HL-60/S4 treated with retinoic acid at 250 ng/mL for 4 days and 3 days (cell line): ENCODE results near the gene MCAM.

Source experiments
- in situ Hi-C: fragments of 300-500 bp; cut with MboI; formaldehyde crosslinking; loops from 2 replicates; pipeline ENCODE4 v1.7.0; 2022; ENCODE audit warnings: low sequenced_read_pairs

MCAM gene

DNA sequence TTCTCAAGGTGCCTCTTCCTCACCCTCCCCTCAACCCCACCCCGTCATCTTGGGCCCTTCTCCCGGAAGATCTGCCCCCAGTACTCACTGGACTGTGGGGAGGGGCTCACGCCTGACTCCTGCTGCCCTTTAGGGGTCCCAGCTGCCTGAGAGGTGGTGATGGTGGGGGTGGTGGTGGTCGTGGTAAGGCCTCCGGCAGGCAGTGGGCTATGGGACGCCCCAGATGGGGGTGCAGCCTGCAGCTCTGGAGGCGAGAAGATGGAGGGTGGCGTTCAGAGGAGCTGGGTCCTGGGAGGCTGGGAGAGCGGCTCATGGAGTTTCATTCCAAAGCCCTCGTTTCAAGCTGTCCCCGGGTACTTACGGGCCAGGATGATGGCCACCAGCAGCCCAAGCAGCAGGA, 28.8 kb upstream of the MCAM start:
- in situ Hi-C loops, result no loop called here

GRCh38 chr11:119344291-119345010, 27.5 kb upstream of the MCAM start:
- in situ Hi-C loops, result no loop called here

DNA sequence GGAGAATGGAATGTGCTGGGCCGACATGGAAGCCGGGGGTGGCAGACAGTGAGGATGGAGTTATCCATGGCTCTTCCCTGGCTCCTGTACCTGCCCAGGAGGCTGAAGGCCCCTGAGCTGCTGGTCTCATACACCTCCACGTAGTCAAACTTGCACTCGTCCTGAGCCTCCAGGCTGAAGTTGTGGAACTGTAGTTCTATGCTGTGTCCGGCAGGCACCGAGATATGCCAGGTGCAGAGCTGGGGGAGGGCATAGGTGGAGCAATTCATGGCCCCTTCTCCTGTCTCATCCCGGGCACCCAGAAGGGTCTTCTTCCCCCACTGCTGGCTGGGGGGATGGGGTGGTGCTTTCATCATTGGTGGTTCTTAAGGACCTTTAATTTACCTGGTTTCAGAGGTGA, 26.8 kb upstream of the MCAM start:
- in situ Hi-C loops, result no loop called here

DNA sequence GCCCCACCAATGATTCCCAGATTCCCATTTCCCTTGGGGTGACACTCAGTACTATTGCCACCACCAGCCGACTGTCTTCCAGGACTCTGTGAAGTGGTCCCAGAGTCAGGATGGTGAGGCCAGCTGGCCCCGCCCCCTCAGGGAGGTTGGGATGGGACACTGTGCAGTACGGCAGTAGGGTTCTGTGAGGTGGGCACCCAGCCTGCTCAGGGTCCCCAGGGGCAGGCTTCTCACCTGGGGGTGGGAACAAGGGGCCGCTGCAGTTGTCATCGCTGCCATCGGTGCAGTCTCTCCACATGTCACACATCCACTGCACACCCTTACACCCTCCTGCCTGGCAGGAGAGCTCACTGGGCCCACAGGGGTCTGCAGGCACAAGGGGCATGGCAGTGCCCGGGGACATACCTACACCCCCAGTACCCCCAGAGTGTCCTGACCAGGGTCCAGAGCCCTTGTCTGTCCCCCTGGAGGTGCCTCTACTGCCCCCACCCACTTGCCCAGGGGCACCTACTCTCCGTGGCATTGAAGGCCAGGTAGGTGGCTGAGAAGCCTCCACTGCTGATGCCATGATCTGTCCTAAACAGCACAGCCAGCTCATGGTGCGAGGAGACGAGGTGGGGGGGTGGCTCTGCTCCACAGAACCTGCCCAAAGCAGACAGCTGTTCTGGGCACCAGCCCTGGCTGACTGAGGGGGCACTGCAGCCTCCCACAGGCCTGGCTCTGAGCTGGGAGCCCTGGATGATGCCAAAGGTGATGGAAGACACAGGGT, 25.6 kb upstream of the MCAM start:
- in situ Hi-C loops, result no loop called here

DNA sequence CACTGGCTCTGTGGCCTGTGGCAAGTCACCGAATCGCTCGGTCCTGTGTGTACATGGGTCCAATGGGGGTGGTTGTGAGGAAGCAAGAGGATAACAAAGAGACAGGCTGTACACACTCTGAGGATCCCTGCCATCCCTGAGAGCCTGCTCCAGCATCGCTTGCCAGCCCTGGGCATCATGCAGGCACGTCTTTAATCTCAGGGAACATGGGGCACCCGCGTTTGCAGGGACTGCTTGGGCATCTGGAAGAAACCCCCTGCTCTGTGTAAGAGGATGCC, 25.0 kb upstream of the MCAM start:
- in situ Hi-C loops, result no loop called here

DNA sequence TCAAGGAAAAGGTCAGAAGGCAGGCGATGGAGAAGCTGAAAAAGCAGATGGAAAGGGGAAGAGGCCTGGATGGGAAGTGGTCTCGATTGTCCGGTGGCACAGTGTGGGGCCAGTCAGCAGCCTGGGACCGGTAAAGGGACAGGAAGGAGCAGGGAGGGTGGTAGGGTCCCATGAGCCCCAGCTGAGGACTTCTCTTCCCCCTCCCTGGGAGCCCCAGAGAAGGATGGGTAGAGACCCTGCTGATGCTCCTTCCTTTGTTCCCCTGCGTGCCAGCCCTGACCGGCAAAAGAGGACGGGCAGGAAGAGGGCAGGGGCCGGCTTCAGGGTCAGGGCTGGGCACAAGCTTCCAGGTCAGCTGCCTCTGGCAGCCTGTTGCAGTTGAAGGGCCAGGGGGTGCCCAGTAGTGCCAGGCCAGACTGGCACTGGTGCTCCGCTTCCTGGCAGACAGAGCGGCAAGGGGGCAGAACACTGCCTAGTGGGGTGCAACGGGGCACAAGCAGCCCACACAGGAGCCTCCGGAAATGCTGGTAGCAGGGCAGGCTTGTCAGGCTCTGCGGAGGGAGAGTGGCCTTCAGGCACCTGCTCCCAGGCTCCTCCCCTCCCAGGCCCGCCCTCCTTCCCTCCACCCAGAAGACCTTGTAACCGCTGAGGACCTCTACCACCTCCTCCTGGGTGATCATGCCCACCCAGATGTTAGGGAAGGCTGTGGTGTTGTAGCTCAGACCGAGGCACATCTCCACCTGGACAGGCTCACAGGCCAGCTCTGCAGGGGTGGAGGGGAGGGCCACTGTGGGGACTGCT, 24.5 kb upstream of the MCAM start:
- in situ Hi-C loops, result no loop called here

- in situ Hi-C loops, result no loop called here
Measured at GRCh38 chr11:119340335-119341221, 23.6 kb upstream of the MCAM start, which contains the start of gene C1QTNF5. C1QTNF5 (minus strand) TSS chr11:119340883; CDS start chr11:119340397, 486 bp downstream.

- in situ Hi-C loops, result no loop called here
Measured at GRCh38 chr11:119339589-119340334, 22.8 kb upstream of the MCAM start.

DNA sequence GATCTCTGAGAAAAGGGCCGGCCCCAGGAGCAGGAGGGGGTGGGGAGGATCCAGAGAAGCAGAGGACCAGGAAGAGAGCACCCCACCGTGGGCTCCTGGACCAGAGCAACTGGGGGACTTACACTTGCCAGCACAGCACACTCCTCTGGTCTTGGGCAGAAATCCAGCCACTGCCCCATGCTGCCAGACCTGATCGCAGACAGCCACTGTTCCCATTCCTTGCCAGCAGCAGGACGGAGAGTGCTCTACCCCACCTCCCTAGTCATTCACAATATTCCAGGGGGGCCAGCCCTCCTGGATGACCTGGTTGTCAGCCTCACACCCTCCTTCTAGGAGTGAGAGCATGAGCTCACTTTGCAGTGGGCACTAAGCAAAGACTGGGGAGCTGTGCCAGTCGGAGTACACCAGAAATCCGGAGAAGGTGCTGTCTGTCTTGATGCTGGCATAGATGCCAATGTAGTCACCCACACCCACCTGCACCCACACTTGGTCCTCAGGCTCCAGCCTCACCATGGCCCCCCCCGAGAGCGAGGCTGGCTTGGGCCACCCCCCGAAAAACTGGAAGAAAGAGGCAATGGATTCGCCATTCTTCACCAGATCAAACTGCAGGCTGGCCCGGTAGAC, 22.1 kb upstream of the MCAM start:
- in situ Hi-C loops, result no loop called here

DNA sequence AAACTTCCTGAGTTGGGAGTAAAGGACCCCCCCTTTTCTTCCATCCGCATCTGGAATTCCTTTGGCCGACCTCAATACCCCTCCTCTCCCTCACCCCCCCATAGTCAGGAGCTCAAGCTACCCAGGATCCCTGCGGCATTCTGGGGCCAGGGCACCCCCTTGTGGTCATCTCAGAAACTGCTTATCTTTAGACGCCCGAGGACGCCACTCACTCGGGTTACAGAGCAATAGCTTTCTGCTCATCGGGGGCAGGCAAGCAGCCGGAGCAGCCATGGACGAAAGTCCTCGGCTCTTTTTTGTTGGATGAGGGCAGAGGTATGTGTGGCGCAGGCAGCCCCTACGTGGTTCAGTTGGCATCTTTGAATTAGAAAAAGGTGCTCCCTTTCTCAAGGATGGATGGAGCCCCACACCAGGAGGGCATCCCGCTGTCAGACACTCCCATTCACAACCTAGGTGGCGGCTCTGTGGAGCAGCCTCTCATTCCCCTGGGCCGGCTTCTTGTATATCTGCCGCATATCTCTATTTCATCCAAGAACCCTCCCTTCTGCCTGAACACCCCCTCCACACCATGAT, 21.5 kb upstream of the MCAM start:
- in situ Hi-C loops, result no loop called here

- in situ Hi-C loops, result no loop called here
Measured at GRCh38 chr11:119337581-119338317, 20.8 kb upstream of the MCAM start.

DNA sequence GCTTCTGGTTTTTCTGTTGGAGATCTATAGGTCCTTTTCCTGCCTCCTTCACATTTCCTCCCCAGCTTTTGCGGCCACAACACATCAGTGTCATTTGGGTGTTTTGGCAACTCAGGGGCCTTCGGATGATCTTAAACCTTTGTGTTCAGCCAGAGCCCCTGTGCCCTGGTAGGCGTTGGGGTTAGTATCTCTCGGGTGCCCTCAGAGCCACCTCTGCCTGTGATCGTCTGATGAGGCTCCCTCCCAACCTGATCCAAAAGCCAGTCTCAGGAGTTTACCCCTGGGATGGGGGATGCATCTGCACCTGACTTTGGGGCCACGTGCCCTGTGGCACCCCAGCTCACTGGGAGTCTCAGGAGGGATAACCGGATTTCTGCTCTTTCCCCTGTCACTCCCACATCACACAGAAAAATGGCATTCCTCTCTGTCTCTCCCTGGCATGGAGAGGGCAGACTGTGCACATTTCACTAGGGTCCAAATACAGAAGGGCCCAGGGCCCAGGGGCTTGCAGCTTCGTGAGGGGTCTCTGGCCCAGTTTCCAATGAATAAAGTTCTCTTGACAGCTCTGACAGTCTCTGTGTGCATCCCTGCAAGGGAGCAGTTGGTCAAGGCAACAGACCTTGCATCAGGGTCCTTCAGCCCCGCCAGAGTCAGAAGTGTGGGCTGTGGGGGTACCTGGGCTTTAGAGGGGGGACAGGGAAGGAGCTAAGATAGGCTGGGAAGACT, 20.0 kb upstream of the MCAM start:
- in situ Hi-C loops, result no loop called here

DNA sequence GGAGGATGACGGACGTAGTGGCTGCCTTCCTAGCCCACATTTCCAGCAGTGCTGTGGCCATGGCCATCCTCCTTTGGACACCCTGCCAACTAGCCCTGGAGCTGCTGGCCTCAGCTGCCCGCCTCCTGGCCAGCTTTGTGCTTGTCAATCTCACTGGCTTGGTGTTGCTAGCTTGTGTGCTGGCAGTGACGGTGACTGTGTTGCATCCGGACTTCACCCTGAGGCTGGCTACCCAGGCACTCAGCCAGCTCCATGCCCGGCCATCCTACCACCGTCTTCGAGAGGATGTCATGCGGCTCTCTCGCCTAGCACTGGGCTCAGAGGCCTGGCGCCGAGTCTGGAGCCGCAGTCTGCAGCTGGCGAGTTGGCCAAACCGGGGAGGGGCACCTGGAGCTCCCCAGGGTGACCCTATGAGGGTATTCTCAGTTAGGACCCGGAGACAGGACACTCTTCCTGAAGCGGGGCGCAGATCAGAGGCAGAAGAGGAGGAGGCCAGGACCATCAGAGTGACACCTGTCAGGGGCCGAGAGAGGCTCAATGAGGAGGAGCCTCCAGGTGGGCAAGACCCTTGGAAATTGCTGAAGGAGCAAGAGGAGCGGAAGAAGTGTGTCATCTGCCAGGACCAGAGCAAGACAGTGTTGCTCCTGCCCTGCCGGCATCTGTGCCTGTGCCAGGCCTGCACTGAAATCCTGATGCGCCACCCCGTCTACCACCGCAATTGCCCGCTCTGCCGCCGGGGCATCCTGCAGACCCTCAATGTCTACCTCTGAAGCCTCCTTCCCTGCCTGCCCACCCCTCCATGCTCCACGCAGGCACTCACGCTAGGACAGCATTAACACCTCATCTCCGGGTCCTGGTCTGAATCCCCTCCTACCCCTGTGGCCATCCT, 19.0 kb upstream of the MCAM start:
- in situ Hi-C loops, result no loop called here

- in situ Hi-C loops, result no loop called here
Measured at GRCh38 chr11:119335091-119335654, 18.2 kb upstream of the MCAM start.

DNA sequence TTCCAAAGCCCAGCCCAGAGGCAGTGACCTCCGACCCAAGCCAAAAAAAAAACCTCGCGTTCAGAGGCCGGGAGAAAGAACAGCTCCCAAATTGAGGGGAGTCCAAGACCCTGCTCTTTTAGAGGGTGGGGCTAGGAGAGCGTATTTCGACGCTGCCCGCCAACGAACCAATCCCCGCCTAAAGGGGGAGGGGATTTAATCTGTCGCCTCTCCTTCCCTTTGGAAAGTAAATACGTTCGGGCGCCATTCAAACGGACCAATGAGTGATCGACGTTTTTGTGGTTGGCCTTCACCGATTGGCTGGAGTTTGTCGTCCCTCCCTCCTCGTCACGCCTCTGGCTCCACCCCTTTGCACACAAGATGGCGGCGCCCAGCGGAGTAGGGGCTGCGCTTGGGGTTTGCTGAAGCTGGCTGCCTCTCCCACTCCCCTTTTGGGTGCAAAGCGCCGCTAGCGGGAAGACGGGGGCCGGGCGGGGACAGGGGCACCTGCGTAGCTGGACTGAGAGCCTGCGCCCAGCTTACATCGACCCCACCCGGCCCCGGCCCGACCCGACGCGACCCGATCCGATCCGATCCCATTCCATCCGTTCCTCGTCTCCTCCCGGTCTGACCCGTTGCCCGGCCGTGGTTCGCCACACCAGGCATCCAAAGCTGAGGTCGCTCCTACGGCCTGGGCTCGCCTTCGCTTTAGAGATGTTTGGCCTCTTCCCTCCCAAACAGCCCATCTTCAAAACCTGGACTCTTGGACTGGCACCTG, 17.4 kb upstream of the MCAM start, which contains the start of gene RNF26:
Gene RNF26 (plus strand): TSS at position 354 of the 757 bp plus-strand sequence. CDS start 596 bp downstream, outside the sequence.
- in situ Hi-C loops, result no loop called here
